IPS-18a (cell line): Measurements from ENCODE around the gene CDC25A.
"Not testable (repeated sequence)": the region's sequence is repeated elsewhere in the genome, so short reads cannot be mapped to it uniquely, and the experiment has no call there.

ENCODE experiments used
- H3K27ac ChIP-seq: one replicate; pipeline ENCODE4 v1.5.1; 2013; ENCODE audit warnings: low read length
- H3K27me3 ChIP-seq: one replicate; pipeline ENCODE4 v1.6.1; 2013; ENCODE audit warnings: mild to moderate bottlenecking, low read length; ENCODE audit not compliant: control insufficient read depth, insufficient read depth
- H3K36me3 ChIP-seq: one replicate; pipeline ENCODE4 v1.6.1; 2013; ENCODE audit warnings: low read depth, low read length; ENCODE audit not compliant: control insufficient read depth
- H3K4me1 ChIP-seq: one replicate; pipeline ENCODE4 v1.6.1; 2013; ENCODE audit warnings: low read depth, low read length; ENCODE audit not compliant: control insufficient read depth
- H3K4me3 ChIP-seq: one replicate; pipeline ENCODE4 v1.5.1; 2013; ENCODE audit warnings: low read length
- H3K9ac ChIP-seq: one replicate; pipeline ENCODE4 v1.6.1; 2013; ENCODE audit warnings: mild to moderate bottlenecking, low read length, moderate library complexity
- H3K9me3 ChIP-seq: one replicate; pipeline ENCODE4 v1.6.1; 2013; ENCODE audit warnings: low read depth, low read length; ENCODE audit not compliant: control insufficient read depth

Gene CDC25A

GRCh38 chr3:48217449-48217848 is 29.2 kb upstream of the CDC25A start:
- H3K4me1 ChIP-seq = no peaks in the 10 kb centered on the region

DNA sequence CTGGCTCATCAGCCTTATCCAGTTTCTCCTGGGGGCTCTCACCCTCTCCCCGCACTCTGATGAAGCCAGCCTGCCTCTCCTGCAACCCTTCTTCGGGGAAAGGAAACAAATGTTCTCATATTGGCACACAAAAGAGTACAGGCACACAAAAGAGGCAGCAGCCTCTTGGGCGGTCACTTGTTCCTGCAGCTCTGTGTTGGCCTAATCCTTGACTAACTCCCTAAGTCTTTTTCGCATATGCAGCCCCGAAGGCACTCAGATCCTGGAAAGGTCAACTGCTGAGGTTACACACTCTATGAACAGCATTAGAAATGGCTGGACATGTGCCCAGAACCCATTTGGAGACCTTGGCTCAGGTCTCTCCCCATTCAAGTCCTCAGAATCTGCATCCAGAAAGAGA is 27.7 kb upstream of the CDC25A start:
- Histone ChIP-seq H3K36me3 (no peaks in the 10 kb centered on the region), H3K27ac (no peak overlapping the region), H3K27me3 (no peaks in the 10 kb centered on the region), H3K9ac (no peak overlapping the region), H3K4me1 (no peaks in the 10 kb centered on the region), H3K9me3 (no peaks in the 10 kb centered on the region), H3K4me3 (no peak overlapping the region)

More at GRCh38 chr3:48217449-48217848, 29.2 kb upstream of the CDC25A start:
- Histone ChIP-seq H3K9me3 (no peaks in the 10 kb centered on the region), H3K4me3 (no peak overlapping the region), H3K27ac (no peak overlapping the region), H3K27me3 (no peaks in the 10 kb centered on the region), H3K36me3 (no peaks in the 10 kb centered on the region), H3K9ac (no peak overlapping the region)

GRCh38 chr3:48215466-48215865 is 27.2 kb upstream of the CDC25A start:
- H3K27ac ChIP-seq = no peak overlapping the region
- no peaks in the 10 kb centered on the region for H3K36me3 ChIP-seq
- H3K4me3 ChIP-seq = no peak overlapping the region
- no peak overlapping the region for H3K9ac ChIP-seq
- H3K4me1 ChIP-seq = no peaks in the 10 kb centered on the region
- no peaks in the 10 kb centered on the region for H3K9me3 ChIP-seq
- H3K27me3 ChIP-seq = no peaks in the 10 kb centered on the region

DNA sequence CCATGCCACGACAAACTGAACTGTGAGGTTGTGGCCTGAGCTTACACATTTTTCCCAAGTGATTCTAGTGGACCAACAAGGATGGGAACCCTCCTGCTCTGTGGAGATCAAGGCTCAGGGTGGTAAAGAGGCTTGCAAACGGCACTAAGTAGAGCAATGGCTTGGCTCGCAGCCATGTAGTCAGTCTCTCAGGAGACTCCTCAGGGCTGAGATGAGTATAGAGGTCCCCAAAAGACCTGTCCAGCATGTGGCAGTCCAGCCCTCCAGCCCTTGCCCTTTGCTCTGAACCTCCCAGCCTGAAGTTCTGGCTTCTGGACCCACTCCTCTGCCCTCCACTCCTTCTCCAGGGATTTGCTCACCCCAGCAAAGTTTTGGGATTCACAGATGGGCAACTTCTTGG is 26.8 kb upstream of the CDC25A start:
- Histone ChIP-seq H3K4me3 (no peak overlapping the region), H3K36me3 (no peaks in the 10 kb centered on the region), H3K27me3 (no peaks in the 10 kb centered on the region), H3K27ac (no peak overlapping the region), H3K9me3 (no peaks in the 10 kb centered on the region), H3K4me1 (no peaks in the 10 kb centered on the region), H3K9ac (no peak overlapping the region)

GRCh38 chr3:48214225-48214624 is 26.0 kb upstream of the CDC25A start:
- Histone ChIP-seq H3K27me3 (no peaks in the 10 kb centered on the region), H3K9ac (no peak overlapping the region), H3K36me3 (no peaks in the 10 kb centered on the region), H3K9me3 (no peaks in the 10 kb centered on the region), H3K4me3 (no peak overlapping the region), H3K27ac (no peak overlapping the region), H3K4me1 (no peaks in the 10 kb centered on the region)

GRCh38 chr3:48211776-48212175 is 23.6 kb upstream of the CDC25A start:
- not testable (repeated sequence) for H3K9me3 ChIP-seq, H3K4me1 ChIP-seq, H3K9ac ChIP-seq, H3K27me3 ChIP-seq, H3K36me3 ChIP-seq, H3K27ac ChIP-seq, H3K4me3 ChIP-seq

GRCh38 chr3:48210534-48210933 is 22.3 kb upstream of the CDC25A start:
- H3K36me3 ChIP-seq, H3K4me1 ChIP-seq, H3K27ac ChIP-seq, H3K9ac ChIP-seq, H3K4me3 ChIP-seq, H3K9me3 ChIP-seq, H3K27me3 ChIP-seq: not testable (repeated sequence)

DNA sequence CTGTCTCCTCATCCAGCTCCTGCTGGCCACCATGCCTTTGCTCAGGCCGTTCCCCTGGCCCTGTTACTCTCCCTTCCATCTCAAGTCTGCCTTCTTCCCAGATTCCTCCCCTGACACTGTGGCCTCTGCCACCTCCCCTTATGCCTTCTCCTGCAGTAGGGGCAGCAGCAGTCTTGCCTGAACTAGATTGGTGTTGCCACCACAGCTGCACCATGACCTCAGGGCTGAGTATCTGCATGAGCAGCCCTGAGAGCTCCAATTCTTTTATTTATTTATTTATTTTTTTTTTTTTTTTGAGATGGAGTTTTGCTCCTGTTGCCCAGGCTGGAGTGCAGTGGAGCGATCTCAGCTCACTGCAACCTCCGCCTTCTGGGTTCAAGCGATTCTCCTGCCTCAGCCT is 21.2 kb upstream of the CDC25A start:
- Histone ChIP-seq H3K4me1 (no peaks in the 10 kb centered on the region), H3K27me3 (no peaks in the 10 kb centered on the region), H3K9me3 (no peaks in the 10 kb centered on the region)

GRCh38 chr3:48208076-48208475 is 19.9 kb upstream of the CDC25A start:
- Histone ChIP-seq H3K27ac (no peak overlapping the region), H3K4me1 (no peaks in the 10 kb centered on the region), H3K4me3 (no peak overlapping the region), H3K36me3 (no peaks in the 10 kb centered on the region), H3K27me3 (no peaks in the 10 kb centered on the region), H3K9ac (no peak overlapping the region), H3K9me3 (no peaks in the 10 kb centered on the region)

More for the DNA sequence above, 21.2 kb upstream of the CDC25A start:
- Histone ChIP-seq H3K9ac (no peak overlapping the region), H3K27ac (no peak overlapping the region), H3K4me3 (no peak overlapping the region), H3K36me3 (no peaks in the 10 kb centered on the region)

- no peak overlapping the region for H3K27ac ChIP-seq
- no peak overlapping the region for H3K4me3 ChIP-seq
- H3K9ac ChIP-seq = no peak overlapping the region
- H3K27me3 ChIP-seq = no peaks in the 10 kb centered on the region
- H3K4me1 ChIP-seq = peaks cover 3% of the 10 kb centered on the region
- no peaks in the 10 kb centered on the region for H3K9me3 ChIP-seq
- no peaks in the 10 kb centered on the region for H3K36me3 ChIP-seq
These were observed 14.4 kb upstream of the CDC25A start for GRCh38 chr3:48202632-48203031.

DNA sequence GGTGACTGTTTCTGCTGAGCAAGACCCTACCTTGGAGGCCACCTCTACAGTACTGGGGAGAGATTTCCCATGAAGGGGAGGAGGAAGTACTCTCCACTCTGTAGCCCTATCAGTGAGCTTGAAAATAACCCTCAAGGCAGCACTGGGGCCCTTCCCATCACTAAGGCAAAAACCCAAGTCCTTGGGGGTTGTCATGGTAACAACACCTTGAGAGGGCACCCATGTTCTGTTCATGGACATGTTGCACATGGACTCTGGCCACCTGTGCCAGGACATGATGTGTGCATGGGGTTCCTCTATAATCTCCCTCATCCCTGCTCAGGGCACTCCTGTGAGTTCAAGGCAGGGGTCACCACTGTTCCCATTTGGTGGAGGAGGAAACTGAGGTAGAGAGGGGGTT is 10.9 kb upstream of the CDC25A start:
- H3K27ac ChIP-seq = no peak overlapping the region
- H3K27me3 ChIP-seq = no peaks in the 10 kb centered on the region
- H3K36me3 ChIP-seq = no peaks in the 10 kb centered on the region
- H3K4me3 ChIP-seq = no peak overlapping the region
- H3K9me3 ChIP-seq = no peaks in the 10 kb centered on the region
- no peak overlapping the region for H3K9ac ChIP-seq
- peaks cover 11% of the 10 kb centered on the region for H3K4me1 ChIP-seq

DNA sequence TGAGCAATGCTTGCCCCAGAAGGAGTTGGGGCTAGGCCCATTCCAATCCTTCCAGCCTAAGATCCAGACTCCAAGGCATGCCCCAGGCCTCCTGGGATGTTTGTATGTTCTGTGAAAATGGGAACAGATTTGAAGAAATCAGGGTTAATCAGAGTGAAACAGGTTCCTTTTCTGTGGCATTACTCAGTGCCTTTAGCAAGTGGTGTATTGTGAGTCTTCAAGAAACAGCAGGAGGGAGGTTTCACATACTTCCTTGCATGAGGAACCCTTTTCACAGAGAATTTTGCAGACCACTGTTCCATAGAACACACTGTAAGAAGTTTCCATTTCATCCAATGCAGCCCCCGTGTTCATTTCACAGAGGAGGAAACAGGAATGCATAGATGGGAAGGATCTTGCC is 8.4 kb upstream of the CDC25A start:
- no peak overlapping the region for H3K4me3 ChIP-seq
- peaks cover 7% of the 10 kb centered on the region for H3K4me1 ChIP-seq
- H3K9me3 ChIP-seq = no peaks in the 10 kb centered on the region
- no peaks in the 10 kb centered on the region for H3K27me3 ChIP-seq
- no peak overlapping the region for H3K9ac ChIP-seq
- no peaks in the 10 kb centered on the region for H3K36me3 ChIP-seq
- H3K27ac ChIP-seq = no peak overlapping the region
